HUES48 (cell line): ENCODE data around the gene TM2D3.
"Not testable (repeated sequence)": the region's sequence is repeated elsewhere in the genome, so short reads cannot be mapped to it uniquely, and the experiment has no call there.

ENCODE experiments used
- H3K27ac ChIP-seq: one replicate; pipeline ENCODE4 v1.7.0; 2013; ENCODE audit warnings: low read depth, low read length, inconsistent platforms
- H3K27me3 ChIP-seq: 2 replicates; pipeline ENCODE4 v1.6.1; 2013; ENCODE audit warnings: mild to moderate bottlenecking, low read length; ENCODE audit not compliant: control insufficient read depth, insufficient read depth
- H3K36me3 ChIP-seq: 2 replicates; pipeline ENCODE4 v1.6.1; 2013; ENCODE audit warnings: low read length; ENCODE audit not compliant: control insufficient read depth, insufficient read depth
- H3K4me1 ChIP-seq: 2 replicates; pipeline ENCODE4 v1.6.1; 2013; ENCODE audit warnings: mild to moderate bottlenecking, low read length; ENCODE audit not compliant: control insufficient read depth, insufficient read depth
- H3K4me3 ChIP-seq: 2 replicates; pipeline ENCODE4 v1.5.1; 2013; ENCODE audit warnings: mild to moderate bottlenecking, low read depth, low read length
- H3K9ac ChIP-seq: 2 replicates; pipeline ENCODE4 v1.6.1; 2013; ENCODE audit warnings: mild to moderate bottlenecking, low read depth, low read length, moderate library complexity
- H3K9me3 ChIP-seq: 2 replicates; pipeline ENCODE4 v1.6.1; 2013; ENCODE audit warnings: low read length; ENCODE audit not compliant: control insufficient read depth, insufficient read depth

TM2D3 gene

GRCh38 chr15:101641129-101641764, 10.9 kb downstream of the TM2D3 start:
- Histone ChIP-seq H3K36me3 (peaks cover 59% of the 10 kb centered on the region), H3K4me1 (peaks cover 10% of the 10 kb centered on the region), H3K27ac (no peak overlapping the region)

GRCh38 chr15:101639667-101640066, 12.5 kb downstream of the TM2D3 start:
- no peak overlapping the region for H3K4me3 ChIP-seq
- peaks cover 10% of the 10 kb centered on the region for H3K4me1 ChIP-seq
- H3K27me3 ChIP-seq = no peaks in the 10 kb centered on the region
- H3K36me3 ChIP-seq = peaks cover 43% of the 10 kb centered on the region
- no peak overlapping the region for H3K9ac ChIP-seq
- no peak overlapping the region for H3K27ac ChIP-seq
- H3K9me3 ChIP-seq = no peaks in the 10 kb centered on the region

More at GRCh38 chr15:101641129-101641764, 10.9 kb downstream of the TM2D3 start:
- no peaks in the 10 kb centered on the region for H3K9me3 ChIP-seq
- no peak overlapping the region for H3K4me3 ChIP-seq
- H3K27me3 ChIP-seq = no peaks in the 10 kb centered on the region
- no peak overlapping the region for H3K9ac ChIP-seq

- Histone ChIP-seq H3K27me3 (no peaks in the 10 kb centered on the region), H3K9me3 (no peaks in the 10 kb centered on the region), H3K9ac (no peak overlapping the region), H3K4me3 (no peak overlapping the region), H3K27ac (peak overlapping the region; percentile 34), H3K36me3 (peaks cover 28% of the 10 kb centered on the region), H3K4me1 (peaks cover 10% of the 10 kb centered on the region)
These were observed 14.3 kb downstream of the TM2D3 start for GRCh38 chr15:101637919-101638318.

GRCh38 chr15:101637516-101637915, 14.7 kb downstream of the TM2D3 start:
- Histone ChIP-seq H3K36me3 (peaks cover 24% of the 10 kb centered on the region), H3K4me3 (no peak overlapping the region), H3K27me3 (no peaks in the 10 kb centered on the region), H3K9me3 (no peaks in the 10 kb centered on the region), H3K4me1 (peaks cover 10% of the 10 kb centered on the region), H3K27ac (peak overlapping the region; percentile 34), H3K9ac (no peak overlapping the region)

- Histone ChIP-seq H3K27ac (no peak overlapping the region), H3K9me3 (no peaks in the 10 kb centered on the region), H3K9ac (no peak overlapping the region), H3K4me3 (no peak overlapping the region), H3K36me3 (peaks cover 20% of the 10 kb centered on the region), H3K4me1 (peaks cover 10% of the 10 kb centered on the region), H3K27me3 (no peaks in the 10 kb centered on the region)
These were observed 15.1 kb downstream of the TM2D3 start for GRCh38 chr15:101637038-101637437.

- Histone ChIP-seq H3K9ac (no peak overlapping the region), H3K4me3 (no peak overlapping the region), H3K9me3 (no peaks in the 10 kb centered on the region), H3K27ac (no peak overlapping the region), H3K4me1 (peaks cover 10% of the 10 kb centered on the region), H3K27me3 (no peaks in the 10 kb centered on the region), H3K36me3 (peaks cover 12% of the 10 kb centered on the region)
These were observed 16.0 kb downstream of the TM2D3 start for GRCh38 chr15:101635944-101636727.

GRCh38 chr15:101633356-101633755, 18.8 kb downstream of the TM2D3 start:
- H3K4me1 ChIP-seq = peaks cover 10% of the 10 kb centered on the region
- no peaks in the 10 kb centered on the region for H3K9me3 ChIP-seq
- no peak overlapping the region for H3K9ac ChIP-seq
- H3K27me3 ChIP-seq = no peaks in the 10 kb centered on the region
- no peak overlapping the region for H3K4me3 ChIP-seq
- H3K27ac ChIP-seq = no peak overlapping the region
- H3K36me3 ChIP-seq = no peaks in the 10 kb centered on the region

- not testable (repeated sequence) for H3K27ac ChIP-seq, H3K9me3 ChIP-seq, H3K4me1 ChIP-seq, H3K9ac ChIP-seq, H3K27me3 ChIP-seq, H3K4me3 ChIP-seq, H3K36me3 ChIP-seq
These were observed 25.5 kb downstream of the TM2D3 start for GRCh38 chr15:101626729-101627128.

- Histone ChIP-seq H3K36me3 (no peaks in the 10 kb centered on the region), H3K27me3 (no peaks in the 10 kb centered on the region), H3K4me1 (no peaks in the 10 kb centered on the region), H3K9me3 (peaks cover 6% of the 10 kb centered on the region), H3K9ac (no peak overlapping the region), H3K4me3 (peak overlapping the region; percentile 17; the same call in 1 of the 2 replicates), H3K27ac (no peak overlapping the region)
These were observed 26.2 kb downstream of the TM2D3 start for GRCh38 chr15:101625980-101626379.

- H3K36me3 ChIP-seq = no peaks in the 10 kb centered on the region
- no peaks in the 10 kb centered on the region for H3K4me1 ChIP-seq
- peaks cover 6% of the 10 kb centered on the region for H3K9me3 ChIP-seq
- H3K9ac ChIP-seq = no peak overlapping the region
- H3K4me3 ChIP-seq = no peak overlapping the region
- no peaks in the 10 kb centered on the region for H3K27me3 ChIP-seq
- no peak overlapping the region for H3K27ac ChIP-seq
These were observed 27.0 kb downstream of the TM2D3 start for GRCh38 chr15:101625184-101625583.
